H9 (cell line): ENCODE results near the gene ZNF644. TPM values are rescaled to one million over a fixed set of nuclear protein-coding genes. Genes with fewer than 3 reads are reported as not detected.

ENCODE experiments used
- DNase-seq: peaks from one replicate; pipeline ENCODE4 v3.0.0-alpha.2; 2017
- H2AFZ ChIP-seq: one replicate; pipeline ENCODE4 v1.6.1; 2013; ENCODE audit warnings: mild to moderate bottlenecking, low read length, control low read depth, moderate library complexity
- H2AK5ac ChIP-seq: 2 replicates; pipeline ENCODE4 v1.6.1; 2013; ENCODE audit warnings: low read length, control low read depth, mixed read lengths; ENCODE audit not compliant: insufficient read length
- H2BK120ac ChIP-seq: one replicate; pipeline ENCODE4 v1.6.1; 2013; ENCODE audit warnings: low read depth, mild to moderate bottlenecking, low read length, control low read depth, inconsistent platforms; ENCODE audit not compliant: poor library complexity, severe bottlenecking
- H2BK12ac ChIP-seq: 2 replicates; pipeline ENCODE4 v1.6.1; 2013; ENCODE audit warnings: low read length, control low read depth, mixed read lengths, low read depth; ENCODE audit not compliant: insufficient read length
- H2BK15ac ChIP-seq: 2 replicates; pipeline ENCODE4 v1.6.1; 2013; ENCODE audit warnings: low read depth, low read length, control low read depth
- H2BK20ac ChIP-seq: one replicate; pipeline ENCODE4 v1.6.1; 2013; ENCODE audit warnings: low read depth, mild to moderate bottlenecking, low read length, control low read depth, inconsistent platforms; ENCODE audit not compliant: poor library complexity, severe bottlenecking
- H2BK5ac ChIP-seq: 2 replicates; pipeline ENCODE4 v1.6.1; 2013; ENCODE audit warnings: low read length, control low read depth, mixed read lengths; ENCODE audit not compliant: insufficient read length
- H3K14ac ChIP-seq: 2 replicates; pipeline ENCODE4 v1.6.1; 2013; ENCODE audit warnings: low read length, control low read depth; ENCODE audit not compliant: insufficient read depth
- H3K18ac ChIP-seq: 2 replicates; pipeline ENCODE4 v1.6.1; 2013; ENCODE audit warnings: low read depth, mild to moderate bottlenecking, mixed read lengths, low read length, control low read depth; ENCODE audit not compliant: insufficient read length
- H3K23ac ChIP-seq: 2 replicates; pipeline ENCODE4 v1.6.1; 2013; ENCODE audit warnings: low read length, control low read depth, mixed read lengths, low read depth; ENCODE audit not compliant: insufficient read length
- H3K23me2 ChIP-seq: 2 replicates; pipeline ENCODE4 v1.6.1; 2013; ENCODE audit warnings: low read depth, mild to moderate bottlenecking, mixed read lengths, low read length, control low read depth; ENCODE audit not compliant: insufficient read length, poor library complexity, severe bottlenecking
- H3K27ac ChIP-seq: 2 replicates; pipeline ENCODE4 v1.5.1; 2013; ENCODE audit warnings: low read length, control low read depth, mixed read lengths, low read depth; ENCODE audit not compliant: insufficient read length
- H3K27me3 ChIP-seq: 2 replicates; pipeline ENCODE4 v1.6.1; 2013; ENCODE audit warnings: low read length, control low read depth, inconsistent platforms; ENCODE audit not compliant: insufficient read depth
- H3K4ac ChIP-seq: 2 replicates; pipeline ENCODE4 v1.6.1; 2013; ENCODE audit warnings: low read depth, mild to moderate bottlenecking, control low read depth, inconsistent platforms, low read length, moderate library complexity
- H3K4me1 ChIP-seq: 2 replicates; pipeline ENCODE4 v1.6.1; 2013; ENCODE audit warnings: low read length, control low read depth, inconsistent platforms; ENCODE audit not compliant: insufficient read depth
- H3K4me2 ChIP-seq: 2 replicates; pipeline ENCODE4 v1.6.1; 2013; ENCODE audit warnings: low read length, control low read depth, mixed read lengths; ENCODE audit not compliant: insufficient read length, insufficient read depth
- H3K56ac ChIP-seq: 2 replicates; pipeline ENCODE4 v1.6.1; 2013; ENCODE audit warnings: low read depth, mild to moderate bottlenecking, mixed read lengths, low read length, control low read depth; ENCODE audit not compliant: insufficient read length
- H3K79me1 ChIP-seq: 2 replicates; pipeline ENCODE4 v1.6.1; 2013; ENCODE audit warnings: low read depth, mild to moderate bottlenecking, moderate library complexity, low read length, control low read depth, inconsistent platforms; ENCODE audit not compliant: insufficient read depth, poor library complexity, severe bottlenecking
- H3K79me2 ChIP-seq: 2 replicates; pipeline ENCODE4 v1.6.1; 2013; ENCODE audit warnings: low read length, control low read depth, inconsistent platforms; ENCODE audit not compliant: insufficient read depth
- H3K9ac ChIP-seq: 2 replicates; pipeline ENCODE4 v1.6.1; 2013; ENCODE audit warnings: low read length, control low read depth, mixed read lengths; ENCODE audit not compliant: insufficient read length; ENCODE audit errors: extremely low read depth
- H3K9me3 ChIP-seq: one replicate; pipeline ENCODE4 v1.6.1; 2013; ENCODE audit warnings: low read depth, low read length, inconsistent platforms; ENCODE audit not compliant: control insufficient read depth
- H3T11ph ChIP-seq: one replicate; pipeline ENCODE4 v1.6.1; 2013; ENCODE audit warnings: mild to moderate bottlenecking, low read length, control low read depth, inconsistent platforms
- H4K20me1 ChIP-seq: one replicate; pipeline ENCODE4 v1.6.1; 2013; ENCODE audit not compliant: control insufficient read depth, insufficient read length, insufficient read depth
- H4K5ac ChIP-seq: 2 replicates; pipeline ENCODE4 v1.6.1; 2013; ENCODE audit warnings: low read depth, mild to moderate bottlenecking, mixed read lengths, low read length, control low read depth; ENCODE audit not compliant: insufficient read length
- H4K8ac ChIP-seq: replicated peaks from 2 replicates; pipeline ENCODE4 v1.6.1; 2013; ENCODE audit warnings: low read length, control low read depth, mixed read lengths, low read depth; ENCODE audit not compliant: insufficient read length
- H4K91ac ChIP-seq: 2 replicates; pipeline ENCODE4 v1.6.1; 2013; ENCODE audit warnings: low read depth, mild to moderate bottlenecking, moderate library complexity, mixed read lengths, low read length, control low read depth; ENCODE audit not compliant: insufficient read length
- H3K27ac Mint-ChIP-seq, 3 experiments: 2 replicates in 2 of 3; 3 replicates in 1 of 3; pipeline ENCODE4 v1.8.0; 2020 to 2021; ENCODE audit warnings: mixed read lengths in 3 of 3, mild to moderate bottlenecking in 1 of 3, moderate library complexity in 1 of 3
- H3K27me3 Mint-ChIP-seq: 2 replicates; pipeline ENCODE4 v1.8.0; 2021; ENCODE audit warnings: low read depth, mild to moderate bottlenecking, moderate library complexity, mixed read lengths
- H3K36me3 Mint-ChIP-seq, 3 experiments: 2 replicates in 2 of 3; 3 replicates in 1 of 3; pipeline ENCODE4 v1.8.0; 2020 to 2021; ENCODE audit warnings: low read depth in 3 of 3, mixed read lengths in 3 of 3; ENCODE audit not compliant: insufficient read depth in 1 of 3
- H3K4me1 Mint-ChIP-seq, 2 experiments: 2 replicates each; pipeline ENCODE4 v1.8.0; 2020; ENCODE audit warnings: mixed read lengths in 2 of 2
- H3K4me3 Mint-ChIP-seq, 2 experiments: 2 replicates in 1 of 2; 3 replicates in 1 of 2; pipeline ENCODE4 v1.8.0; 2020 to 2021; ENCODE audit warnings: mild to moderate bottlenecking in 2 of 2, mixed read lengths in 2 of 2, moderate library complexity in 1 of 2
- H3K9me3 Mint-ChIP-seq, 2 experiments: 2 replicates in 1 of 2; 3 replicates in 1 of 2; pipeline ENCODE4 v1.8.0; 2020; ENCODE audit warnings: mild to moderate bottlenecking in 2 of 2, mixed read lengths in 2 of 2, moderate library complexity in 1 of 2
- CTCF ChIP-seq: fragments of 200-600 bp; sonication (generic); conservative IDR thresholded peaks from 3 replicates; pipeline ENCODE4 v1.8.0; 2021; ENCODE audit warnings: antibody characterized with exemption, mild to moderate bottlenecking
- WGBS: extraction: QIAGEN DNeasy Blood & Tissue Kit; methylation state at CpG from one replicate; pipeline ENCODE4 v1.1.7; 2013; ENCODE audit warnings: missing lambda C conversion rate, low lambda C conversion rate, mixed read lengths; ENCODE audit not compliant: insufficient read length; ENCODE audit errors: extremely low coverage; 5-methylcytosine and 5-hydroxymethylcytosine counted together
- total RNA-seq: library from RNA; stranded (reverse); gene quantifications from 2 replicates; pipeline ENCODE4 v1.2.1, GENCODE V29; 2021

The ZNF644 gene
- total RNA-seq, 1 experiment from 2014 or later, result 78.9 TPM

- no peaks in the 10 kb centered on the region for H3K79me2 ChIP-seq
- no peak overlapping the region for H3K27ac ChIP-seq
- no peak overlapping the region for H2BK120ac ChIP-seq
- no peak overlapping the region for H3K4me2 ChIP-seq
- H3K9me3 Mint-ChIP-seq, result peaks cover 21 to 32% of the 10 kb centered on the region in 2 experiments
- H2BK20ac ChIP-seq, result no peak overlapping the region
- H2AFZ ChIP-seq, result no peak overlapping the region
- H3K27ac Mint-ChIP-seq, result no peak overlapping the region
- TF ChIP-seq CTCF, result no peak
- no peak overlapping the region for H3K4ac ChIP-seq
- H2BK15ac ChIP-seq, result no peak overlapping the region
- H3K27me3 Mint-ChIP-seq, result no peaks in the 10 kb centered on the region; the same call in 1 of the 2 replicates
- no peak overlapping the region for H3K14ac ChIP-seq
- H3K27me3 ChIP-seq, result no peaks in the 10 kb centered on the region
- no peak overlapping the region for H4K5ac ChIP-seq
- no peak overlapping the region for H3T11ph ChIP-seq
- WGBS, result no CpG with 5 or more reads among the region's 3 CpGs
- no peak for DNase-seq
- no peaks in the 10 kb centered on the region for H4K20me1 ChIP-seq
- H3K23me2 ChIP-seq, result no peaks in the 10 kb centered on the region
- H3K23ac ChIP-seq, result no peak overlapping the region
- peaks cover 13 to 22% (median 16%) of the 10 kb centered on the region in 3 experiments for H3K36me3 Mint-ChIP-seq
- no peak overlapping the region for H2BK5ac ChIP-seq
- H2AK5ac ChIP-seq, result no peak overlapping the region
- H4K8ac ChIP-seq, result no peak overlapping the region
- peaks cover 6% of the 10 kb centered on the region for H3K9me3 ChIP-seq
- no peak overlapping the region for H2BK12ac ChIP-seq
- H3K4me3 Mint-ChIP-seq, result no peak overlapping the region
- no peaks in the 10 kb centered on the region for H3K4me1 Mint-ChIP-seq
- no peaks in the 10 kb centered on the region for H3K4me1 ChIP-seq
- H3K9ac ChIP-seq, result no peak overlapping the region
- H3K18ac ChIP-seq, result no peak overlapping the region
- H3K79me1 ChIP-seq, result no peaks in the 10 kb centered on the region
- H4K91ac ChIP-seq, result no peak overlapping the region
- H3K56ac ChIP-seq, result no peak overlapping the region
Observed at GRCh38 chr1:90876101-90876500, 145.7 kb downstream of the ZNF644 start.
